Neuronal stem cell (in vitro differentiated cells): ENCODE data around the gene GRIA2.

ENCODE experiments used
- DNase-seq: peaks from one replicate; pipeline ENCODE4 v3.0.0-alpha.2; 2013; ENCODE audit warnings: low spot score
- H2AFZ ChIP-seq: one replicate; pipeline ENCODE4 v1.6.1; 2013; ENCODE audit warnings: mild to moderate bottlenecking, low read length, inconsistent platforms
- H2AK5ac ChIP-seq: 2 replicates; pipeline ENCODE4 v1.6.1; 2013; ENCODE audit warnings: low read depth, mild to moderate bottlenecking, inconsistent platforms, low read length, moderate library complexity, mixed read lengths
- H2BK120ac ChIP-seq: 2 replicates; pipeline ENCODE4 v1.6.1; 2013; ENCODE audit warnings: low read depth, mild to moderate bottlenecking, inconsistent platforms, low read length, moderate library complexity, mixed read lengths
- H2BK12ac ChIP-seq: one replicate; pipeline ENCODE4 v1.6.1; 2013; ENCODE audit warnings: low read length, inconsistent platforms
- H2BK15ac ChIP-seq: 2 replicates; pipeline ENCODE4 v1.6.1; 2013; ENCODE audit warnings: mild to moderate bottlenecking, low read length, inconsistent platforms, mixed read lengths
- H2BK5ac ChIP-seq: one replicate; pipeline ENCODE4 v1.6.1; 2013; ENCODE audit warnings: inconsistent platforms, mild to moderate bottlenecking, low read length, moderate library complexity
- H3K14ac ChIP-seq: one replicate; pipeline ENCODE4 v1.6.1; 2013; ENCODE audit warnings: low read length, inconsistent platforms
- H3K18ac ChIP-seq: 2 replicates; pipeline ENCODE4 v1.6.1; 2013; ENCODE audit warnings: low read length, inconsistent platforms
- H3K23ac ChIP-seq: 2 replicates; pipeline ENCODE4 v1.6.1; 2013; ENCODE audit warnings: low read depth, mild to moderate bottlenecking, mixed read lengths, low read length, inconsistent platforms; ENCODE audit not compliant: poor library complexity
- H3K27ac ChIP-seq: replicated peaks from 3 replicates; pipeline ENCODE4 v1.5.1; 2013; ENCODE audit warnings: low read length, inconsistent platforms
- H3K27me3 ChIP-seq, 3 experiments: 2 replicates each; pipeline ENCODE4 v1.6.1; 2013; ENCODE audit warnings: low read length in 3 of 3, mild to moderate bottlenecking in 2 of 3, inconsistent platforms in 1 of 3, low read depth in 1 of 3, mixed read lengths in 1 of 3, moderate library complexity in 1 of 3; ENCODE audit not compliant: control insufficient read depth in 3 of 3, insufficient read depth in 3 of 3
- H3K36me3 ChIP-seq, 2 donors: replicated peaks in 1 of 2; 2 replicates each; pipeline ENCODE4 v1.6.1; 2013; ENCODE audit warnings: low read length in 2 of 2; ENCODE audit not compliant: control insufficient read depth in 2 of 2, insufficient read depth in 2 of 2
- H3K4ac ChIP-seq: 2 replicates; pipeline ENCODE4 v1.6.1; 2013; ENCODE audit warnings: inconsistent platforms, mild to moderate bottlenecking, low read length, moderate library complexity
- H3K4me1 ChIP-seq, 2 donors: 1 replicate in 1 of 2; 2 replicates in 1 of 2; pipeline ENCODE4 v1.6.1; 2013; ENCODE audit warnings: low read length in 2 of 2, low read depth in 1 of 2; ENCODE audit not compliant: control insufficient read depth in 2 of 2, insufficient read depth in 1 of 2
- H3K4me2 ChIP-seq: one replicate; pipeline ENCODE4 v1.6.1; 2013; ENCODE audit warnings: mild to moderate bottlenecking, low read length, inconsistent platforms; ENCODE audit not compliant: insufficient read depth, poor library complexity, severe bottlenecking
- H3K4me3 ChIP-seq, 2 donors: 2 replicates each; pipeline ENCODE4 v1.5.1; 2013; ENCODE audit warnings: low read length in 2 of 2, mild to moderate bottlenecking in 2 of 2, inconsistent platforms in 1 of 2, moderate library complexity in 1 of 2
- H3K79me1 ChIP-seq: one replicate; pipeline ENCODE4 v1.6.1; 2013; ENCODE audit warnings: low read depth, mild to moderate bottlenecking, inconsistent platforms, low read length, moderate library complexity
- H3K9ac ChIP-seq: one replicate; pipeline ENCODE4 v1.6.1; 2013; ENCODE audit warnings: mild to moderate bottlenecking, low read depth, low read length, inconsistent platforms; ENCODE audit not compliant: poor library complexity
- H3K9me3 ChIP-seq, 2 donors: replicated peaks in 1 of 2; 2 replicates each; pipeline versions ENCODE3 to v1.6.1; 2013; ENCODE audit warnings: low read length in 2 of 2, mild to moderate bottlenecking in 2 of 2, inconsistent platforms in 1 of 2, low read depth in 1 of 2, mixed read lengths in 1 of 2, moderate library complexity in 1 of 2; ENCODE audit not compliant: control insufficient read depth in 2 of 2, insufficient read depth in 1 of 2
- H4K8ac ChIP-seq: one replicate; pipeline ENCODE4 v1.6.1; 2013; ENCODE audit warnings: low read depth, mild to moderate bottlenecking, inconsistent platforms, low read length, moderate library complexity
- H4K91ac ChIP-seq: one replicate; pipeline ENCODE4 v1.6.1; 2013; ENCODE audit warnings: low read length, low read depth, mild to moderate bottlenecking, inconsistent platforms; ENCODE audit not compliant: poor library complexity
- WGBS, 2 donors: extraction: QIAGEN DNeasy Blood & Tissue Kit; methylation state at CpG; one replicate each; pipeline ENCODE4 v1.1.7; 2013; ENCODE audit warnings: missing lambda C conversion rate in 2 of 2, mixed read lengths in 1 of 2; ENCODE audit not compliant: insufficient read length in 2 of 2, insufficient replicate concordance in 1 of 2; ENCODE audit errors: extremely low coverage in 2 of 2; 5-methylcytosine and 5-hydroxymethylcytosine counted together

The GRIA2 gene

GRCh38 chr4:157185363-157185762 lies 35.2 kb upstream of the GRIA2 start:
- H3K79me1 ChIP-seq: no peaks in the 10 kb centered on the region
- H2BK5ac ChIP-seq: no peak overlapping the region
- H2BK12ac ChIP-seq: no peak overlapping the region
- no peak overlapping the region for H4K91ac ChIP-seq
- no peak overlapping the region for H2AFZ ChIP-seq
- H3K4ac ChIP-seq: no peak overlapping the region
- H3K27ac ChIP-seq: no peak overlapping the region
- H3K27me3 ChIP-seq: no peaks in the 10 kb centered on the region
- H3K4me1 ChIP-seq: peaks cover 0 to 2% of the 10 kb centered on the region in 2 donors
- no peaks in the 10 kb centered on the region for H3K36me3 ChIP-seq
- no peak overlapping the region for H3K9ac ChIP-seq
- H2AK5ac ChIP-seq: no peak overlapping the region
- no peak overlapping the region for H3K4me2 ChIP-seq
- H2BK15ac ChIP-seq: no peak overlapping the region
- no peak overlapping the region for H4K8ac ChIP-seq
- H2BK120ac ChIP-seq: no peak overlapping the region
- H3K9me3 ChIP-seq: peaks cover 0 to 2% of the 10 kb centered on the region in 2 donors
- H3K18ac ChIP-seq: no peak overlapping the region
- H3K4me3 ChIP-seq: no peak overlapping the region
- H3K14ac ChIP-seq: no peak overlapping the region
- no peak for DNase-seq
- no peak overlapping the region for H3K23ac ChIP-seq

- H3K4ac ChIP-seq: no peak overlapping the region
- no peaks in the 10 kb centered on the region for H3K36me3 ChIP-seq
- H2AFZ ChIP-seq: no peak overlapping the region
- H3K4me2 ChIP-seq: no peak overlapping the region
- no CpG with 5 or more reads among the region's 2 CpGs for WGBS, 2 donors
- no peaks in the 10 kb centered on the region for H3K9me3 ChIP-seq
- no peak overlapping the region for H2BK5ac ChIP-seq
- no peak overlapping the region for H3K18ac ChIP-seq
- no peak for DNase-seq
- no peak overlapping the region for H3K14ac ChIP-seq
- no peak overlapping the region for H3K23ac ChIP-seq
- no peak overlapping the region for H2AK5ac ChIP-seq
- H4K91ac ChIP-seq: no peak overlapping the region
- no peaks in the 10 kb centered on the region for H3K4me1 ChIP-seq
- no peak overlapping the region for H3K4me3 ChIP-seq
- H2BK12ac ChIP-seq: no peak overlapping the region
- H3K9ac ChIP-seq: no peak overlapping the region
- no peaks in the 10 kb centered on the region for H3K27me3 ChIP-seq
- no peak overlapping the region for H3K27ac ChIP-seq
- H4K8ac ChIP-seq: no peak overlapping the region
- no peak overlapping the region for H2BK15ac ChIP-seq
- no peak overlapping the region for H2BK120ac ChIP-seq
- H3K79me1 ChIP-seq: no peaks in the 10 kb centered on the region
Observed at GRCh38 chr4:157195374-157195773, 25.2 kb upstream of the GRIA2 start.

- Histone ChIP-seq H3K27ac (no peak overlapping the region), H3K4ac (no peak overlapping the region), H3K14ac (no peak overlapping the region), H3K18ac (no peak overlapping the region), H3K4me1 (no peaks in the 10 kb centered on the region), H3K9me3 (no peaks in the 10 kb centered on the region), H3K4me3 (no peak overlapping the region), H2BK5ac (no peak overlapping the region), H3K27me3 (no peaks in the 10 kb centered on the region), H2BK15ac (no peak overlapping the region), H3K9ac (no peak overlapping the region), H2AFZ (no peak overlapping the region), H3K23ac (no peak overlapping the region), H4K8ac (no peak overlapping the region), H2BK120ac (no peak overlapping the region), H4K91ac (no peak overlapping the region), H3K79me1 (no peaks in the 10 kb centered on the region), H3K36me3 (no peaks in the 10 kb centered on the region), H2AK5ac (no peak overlapping the region), H2BK12ac (no peak overlapping the region), H3K4me2 (no peak overlapping the region)
- no peak for DNase-seq
- no CpG with 5 or more reads among the region's 1 CpG for WGBS, 2 donors
Observed at GRCh38 chr4:157196046-157196445, 24.5 kb upstream of the GRIA2 start.

- Histone ChIP-seq H2AK5ac (no peak overlapping the region), H2BK12ac (no peak overlapping the region), H3K4me3 (no peak overlapping the region), H3K4me1 (no peaks in the 10 kb centered on the region), H3K4ac (no peak overlapping the region), H3K14ac (no peak overlapping the region), H3K27ac (no peak overlapping the region), H3K79me1 (no peaks in the 10 kb centered on the region), H2BK5ac (no peak overlapping the region), H3K27me3 (peaks cover 0 to 3% (median 0%) of the 10 kb centered on the region in 3 experiments), H3K9me3 (no peaks in the 10 kb centered on the region), H3K9ac (no peak overlapping the region), H2BK15ac (no peak overlapping the region), H2AFZ (peak overlapping the region; percentile 11), H4K91ac (no peak overlapping the region), H4K8ac (no peak overlapping the region), H3K4me2 (no peak overlapping the region), H3K23ac (no peak overlapping the region), H2BK120ac (no peak overlapping the region), H3K36me3 (no peaks in the 10 kb centered on the region), H3K18ac (no peak overlapping the region)
- no CpG with 5 or more reads among the region's 17 CpGs for WGBS, 2 donors
- DNase-seq: no peak
Observed at GRCh38 chr4:157204634-157205244, 15.8 kb upstream of the GRIA2 start.
